NCI-H226 (cell line): ENCODE data around the gene LIPC.

Experiments used
- DNase-seq: peaks from one replicate; pipeline ENCODE4 v3.0.0-alpha.2; 2015

The LIPC gene

GRCh38 chr15:58544756-58545155 is 113.0 kb downstream of the LIPC start:
- no peak for DNase-seq

- no peak for DNase-seq
These were observed 113.7 kb downstream of the LIPC start for GRCh38 chr15:58545307-58546065.

GRCh38 chr15:58546066-58546591 is 114.3 kb downstream of the LIPC start:
- DNase-seq: peak; percentile 20

GRCh38 chr15:58546635-58547627 is 115.1 kb downstream of the LIPC start:
- DNase-seq: peak; percentile 97

GRCh38 chr15:58547628-58548307 is 116.0 kb downstream of the LIPC start:
- no peak for DNase-seq

GRCh38 chr15:58548308-58549012 is 116.7 kb downstream of the LIPC start:
- no peak for DNase-seq

- no peak for DNase-seq
These were observed 117.4 kb downstream of the LIPC start for GRCh38 chr15:58549013-58549784.

GRCh38 chr15:58549785-58550074 is 117.9 kb downstream of the LIPC start:
- DNase-seq: no peak

- no peak for DNase-seq
These were observed 119.4 kb downstream of the LIPC start for GRCh38 chr15:58551084-58551763.

GRCh38 chr15:58551764-58552504 is 120.1 kb downstream of the LIPC start:
- peak; percentile 73 for DNase-seq

- no peak for DNase-seq
These were observed 120.9 kb downstream of the LIPC start for GRCh38 chr15:58552505-58553364.

- DNase-seq: no peak
These were observed 121.7 kb downstream of the LIPC start for GRCh38 chr15:58553365-58553918.

GRCh38 chr15:58554758-58555157 is 123.0 kb downstream of the LIPC start:
- DNase-seq: no peak

- DNase-seq: no peak
These were observed 123.6 kb downstream of the LIPC start for GRCh38 chr15:58555162-58556027.

- DNase-seq: no peak
These were observed 124.2 kb downstream of the LIPC start for GRCh38 chr15:58556028-58556361.

GRCh38 chr15:58556541-58556940 is 124.8 kb downstream of the LIPC start:
- no peak for DNase-seq

GRCh38 chr15:58558777-58559176 is 127.0 kb downstream of the LIPC start:
- DNase-seq: peak; percentile 54
